GM19463 (cell line): Measurements from ENCODE around the gene HFM1.
A peak's percentile ranks its signal among the peaks of the same experiment; 100 is the strongest.
"Not testable (repeated sequence)": the region's sequence is repeated elsewhere in the genome, so short reads cannot be mapped to it uniquely, and the experiment has no call there.

Experiments used
- ATAC-seq: cut with Tn5 transposase; IDR thresholded peaks from one replicate; pipeline ENCODE4 v1.9.1; 2021; ENCODE audit warnings: mild to moderate bottlenecking, moderate library complexity; ENCODE audit not compliant: unreplicated experiment

Gene HFM1

GRCh38 chr1:91381844-91382243 is 22.8 kb downstream of the HFM1 start:
- no peak for ATAC-seq

GRCh38 chr1:91374086-91374485 is 30.6 kb downstream of the HFM1 start:
- no peak for ATAC-seq

GRCh38 chr1:91372230-91372629 is 32.4 kb downstream of the HFM1 start:
- ATAC-seq, result not testable (repeated sequence)

DNA sequence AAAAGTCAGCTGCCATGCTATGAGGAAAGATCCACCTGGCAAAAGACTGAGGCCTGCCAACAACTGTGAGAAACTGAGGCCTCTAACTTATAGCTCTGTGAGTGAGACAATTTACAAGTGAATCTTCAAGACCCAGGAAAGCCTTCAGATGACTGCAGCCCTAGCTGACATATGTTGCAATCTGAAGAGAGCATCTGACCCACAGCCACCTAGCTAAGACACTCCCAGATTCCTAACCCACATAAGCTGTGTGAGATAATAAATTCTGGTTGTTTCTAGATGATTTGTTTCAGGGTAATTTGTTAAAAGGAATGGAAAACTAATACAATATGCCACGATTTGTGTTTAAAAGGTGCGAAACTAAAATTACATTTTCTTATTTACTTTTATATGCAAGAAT is 55.1 kb downstream of the HFM1 start:
- ATAC-seq, result no peak

GRCh38 chr1:91346824-91347223 is 57.8 kb downstream of the HFM1 start:
- no peak for ATAC-seq

- ATAC-seq, result no peak
Observed at GRCh38 chr1:91345395-91346005, 59.1 kb downstream of the HFM1 start.

- ATAC-seq, result no peak
Observed at GRCh38 chr1:91338501-91338900, 66.1 kb downstream of the HFM1 start.

DNA sequence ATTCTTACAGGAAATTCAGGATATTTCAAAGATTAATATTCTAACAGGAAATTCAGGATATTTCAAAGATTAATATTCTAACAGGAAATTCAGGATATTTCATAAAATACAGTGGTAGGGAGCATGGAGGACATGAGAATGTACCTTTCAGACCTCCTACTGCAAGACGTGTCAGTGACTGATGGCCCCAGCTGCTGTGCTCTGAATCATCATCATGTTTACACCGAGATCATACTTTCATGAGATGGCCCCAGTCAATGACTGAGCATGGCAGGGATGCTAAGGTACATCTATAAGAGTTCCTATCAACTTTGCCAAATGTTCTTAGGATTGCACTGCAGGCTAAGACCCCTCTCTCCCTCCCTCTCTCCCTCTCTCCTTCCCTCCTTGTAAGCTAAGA is 69.0 kb downstream of the HFM1 start:
- no peak for ATAC-seq

DNA sequence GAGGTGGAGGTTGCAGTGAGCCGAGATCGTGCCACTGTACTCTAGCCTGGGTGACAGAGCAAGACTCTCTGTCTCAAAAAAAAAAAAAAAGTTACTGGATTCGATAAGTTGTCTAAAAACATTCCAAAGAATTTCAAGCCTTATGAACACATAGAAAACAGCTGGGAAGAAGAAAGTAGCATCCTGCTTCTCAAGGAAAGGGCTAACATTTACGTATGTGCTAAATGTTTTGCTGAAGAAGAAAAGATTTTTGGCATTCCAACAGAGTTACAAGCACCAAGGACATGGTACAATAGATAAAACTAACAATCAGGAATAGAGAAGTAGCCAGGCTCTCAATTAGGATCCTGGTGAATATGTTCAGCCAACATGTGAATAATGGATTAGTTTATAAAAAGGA is 69.8 kb downstream of the HFM1 start:
- no peak for ATAC-seq

GRCh38 chr1:91325456-91325855 is 79.2 kb downstream of the HFM1 start:
- no peak for ATAC-seq

DNA sequence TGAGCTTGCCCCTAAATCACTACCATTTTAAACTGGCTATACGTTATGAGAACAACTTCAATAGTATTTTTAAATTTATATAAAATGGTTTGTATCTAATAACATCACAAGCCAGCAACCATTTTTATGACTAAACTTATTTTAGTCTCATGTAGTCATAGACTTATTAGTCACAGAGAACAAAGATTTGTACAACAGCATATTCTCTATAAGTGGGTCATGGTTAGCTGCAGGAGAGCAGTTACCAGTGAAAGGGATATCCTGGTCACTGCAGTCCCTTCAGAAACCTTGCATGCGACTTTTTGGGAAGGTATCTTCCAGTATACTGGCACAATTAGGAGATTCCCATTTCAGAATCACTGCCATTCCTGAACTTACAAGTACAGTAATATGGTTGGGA is 90.0 kb downstream of the HFM1 start:
- no peak for ATAC-seq

GRCh38 chr1:91311672-91312071 is 93.0 kb downstream of the HFM1 start:
- ATAC-seq, result no peak

DNA sequence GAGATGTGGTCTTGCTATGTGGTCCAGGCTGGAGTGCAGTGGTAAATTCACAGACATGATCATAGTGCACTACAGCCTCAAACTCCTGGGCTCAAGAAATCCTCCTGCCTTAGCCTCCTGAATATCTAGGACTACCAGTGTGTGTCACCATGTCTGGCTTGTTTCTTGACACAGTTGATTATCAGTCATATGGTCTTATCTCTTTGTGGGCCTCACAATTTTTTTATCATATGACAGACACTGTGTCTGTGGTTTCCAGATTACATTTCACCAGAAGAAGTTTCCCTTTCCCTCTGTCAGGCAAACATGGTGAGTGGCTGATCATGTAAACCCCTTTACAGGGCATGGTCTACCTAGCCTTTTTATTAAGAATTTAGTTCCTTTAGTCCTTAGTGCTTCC is 96.1 kb downstream of the HFM1 start:
- no peak for ATAC-seq

DNA sequence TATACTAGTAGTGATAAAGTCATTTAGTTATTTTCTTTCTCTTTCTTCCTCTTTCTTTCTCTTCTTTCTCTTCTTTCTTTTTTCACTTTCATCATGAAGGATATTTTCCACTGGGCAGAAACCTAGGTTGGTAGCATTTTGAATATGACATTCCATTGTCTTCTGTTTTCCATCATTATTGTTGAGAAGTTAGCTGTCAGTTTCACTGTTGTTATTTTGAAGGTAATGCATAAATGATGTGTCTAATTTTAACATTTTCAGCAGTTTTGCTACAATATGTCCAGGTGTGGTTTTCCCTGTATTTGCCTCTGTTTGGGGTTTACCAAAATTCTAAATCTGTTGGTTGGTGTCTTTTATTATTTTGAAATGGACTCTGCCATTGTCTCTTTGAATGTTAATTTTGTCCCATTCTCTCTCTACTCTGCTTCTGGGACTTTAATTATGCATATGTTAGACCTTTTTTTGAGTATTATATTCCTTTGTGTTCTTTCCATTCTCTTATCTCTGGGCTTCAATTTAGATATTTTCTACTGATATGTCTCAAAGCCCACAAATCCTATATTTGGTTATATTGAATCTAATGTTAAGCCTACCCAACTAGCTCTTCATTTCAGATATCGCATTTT is 96.7 kb downstream of the HFM1 start:
- no peak for ATAC-seq

GRCh38 chr1:91303165-91303564 is 101.5 kb downstream of the HFM1 start:
- no peak for ATAC-seq

DNA sequence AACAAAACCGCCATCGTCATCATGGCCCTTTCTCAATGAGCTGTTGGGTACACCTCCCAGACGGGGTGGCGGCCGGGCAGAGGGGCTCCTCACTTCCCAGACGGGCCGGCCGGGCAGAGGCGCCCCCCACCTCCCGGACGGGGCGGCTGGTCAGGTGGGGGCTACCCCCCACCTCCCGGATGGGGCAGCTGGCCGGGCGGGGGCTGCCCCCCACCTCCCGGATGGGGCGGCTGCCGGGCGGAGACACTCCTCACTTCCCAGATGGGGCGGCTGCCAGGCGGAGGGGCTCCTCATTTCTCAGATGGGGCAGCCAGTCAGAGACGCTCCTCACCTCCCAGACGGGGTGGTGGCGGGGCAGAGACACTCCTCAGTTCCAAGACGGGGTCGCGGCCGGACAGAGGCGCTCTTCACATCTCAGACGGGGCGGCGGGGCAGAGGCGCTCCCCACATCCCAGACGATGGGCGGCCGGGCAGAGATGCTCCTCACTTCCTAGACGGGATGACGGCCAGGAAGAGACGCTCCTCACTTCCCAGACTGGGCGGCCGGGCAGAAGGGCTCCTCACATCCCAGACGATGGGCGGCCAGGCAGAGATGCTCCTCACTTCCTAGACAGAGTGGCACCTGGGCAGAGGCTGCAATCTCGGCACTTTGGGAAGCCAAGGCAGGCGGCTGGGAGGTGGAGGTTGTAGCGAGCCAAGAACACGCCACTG is 115.6 kb downstream of the HFM1 start:
- ATAC-seq, result not testable (repeated sequence)

GRCh38 chr1:91286962-91287317 is 117.7 kb downstream of the HFM1 start:
- ATAC-seq, result not testable (repeated sequence)

GRCh38 chr1:91286259-91286961 is 118.2 kb downstream of the HFM1 start:
- ATAC-seq, result not testable (repeated sequence)

DNA sequence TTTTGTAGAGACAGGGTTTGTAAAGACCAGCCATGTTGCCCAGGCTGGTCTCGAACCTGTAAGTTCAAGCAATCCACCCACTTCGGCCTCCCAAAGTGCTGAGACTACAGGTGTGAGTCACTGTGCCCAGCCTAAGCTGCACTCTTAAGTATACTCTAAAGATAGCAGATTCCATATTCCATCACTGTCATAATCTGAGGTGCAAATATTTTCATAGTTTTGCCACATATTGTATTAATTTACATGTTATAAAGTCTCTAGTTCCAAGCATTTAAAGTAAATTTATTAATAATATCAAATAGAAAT is 121.3 kb downstream of the HFM1 start:
- no peak for ATAC-seq

DNA sequence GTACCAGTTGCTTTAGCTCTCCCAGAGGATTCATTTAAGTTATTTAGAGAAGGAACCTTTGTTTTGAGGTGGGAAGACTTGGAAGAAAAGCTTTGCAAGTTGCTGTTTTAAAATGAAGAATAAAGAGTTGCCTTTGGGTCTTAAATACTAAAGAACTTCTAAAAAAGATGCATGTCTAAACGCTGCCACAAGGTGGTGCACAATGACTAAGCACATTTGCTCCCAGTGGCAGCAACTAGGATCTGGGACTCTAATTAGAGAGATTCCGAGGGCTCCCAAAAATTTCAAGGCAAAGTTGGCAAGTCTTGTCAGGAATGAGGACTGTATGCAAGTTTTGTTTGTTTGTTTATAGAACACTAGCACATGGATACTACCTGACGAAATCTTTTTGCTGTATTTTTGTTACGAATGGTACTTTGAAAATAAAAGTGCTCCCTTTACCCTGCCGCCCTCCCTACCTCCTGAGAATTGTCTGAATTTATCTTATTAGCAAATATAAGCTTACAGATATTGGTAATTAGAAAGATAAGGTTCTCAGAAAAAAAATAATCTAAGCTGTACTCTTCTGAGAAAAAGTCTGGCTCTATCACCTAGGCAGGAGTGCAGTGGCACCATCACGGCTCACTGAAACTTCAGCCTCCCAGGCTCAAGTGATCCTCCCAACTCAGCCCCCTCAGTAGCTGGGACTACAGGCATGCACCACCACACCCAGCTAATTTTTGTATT is 121.8 kb downstream of the HFM1 start:
- peak; percentile 62 for ATAC-seq

GRCh38 chr1:91281782-91282181 is 122.9 kb downstream of the HFM1 start:
- ATAC-seq, result no peak
